H9 (cell line): ENCODE results near the gene MTSS2. TPM values are rescaled to one million over a fixed set of nuclear protein-coding genes. Genes with fewer than 3 reads are reported as not detected.

ENCODE experiments used
- DNase-seq: peaks from one replicate; pipeline ENCODE4 v3.0.0-alpha.2; 2017
- H2AFZ ChIP-seq: one replicate; pipeline ENCODE4 v1.6.1; 2013; ENCODE audit warnings: mild to moderate bottlenecking, low read length, control low read depth, moderate library complexity
- H2AK5ac ChIP-seq: 2 replicates; pipeline ENCODE4 v1.6.1; 2013; ENCODE audit warnings: low read length, control low read depth, mixed read lengths; ENCODE audit not compliant: insufficient read length
- H2BK120ac ChIP-seq: one replicate; pipeline ENCODE4 v1.6.1; 2013; ENCODE audit warnings: low read depth, mild to moderate bottlenecking, low read length, control low read depth, inconsistent platforms; ENCODE audit not compliant: poor library complexity, severe bottlenecking
- H2BK12ac ChIP-seq: 2 replicates; pipeline ENCODE4 v1.6.1; 2013; ENCODE audit warnings: low read length, control low read depth, mixed read lengths, low read depth; ENCODE audit not compliant: insufficient read length
- H2BK15ac ChIP-seq: 2 replicates; pipeline ENCODE4 v1.6.1; 2013; ENCODE audit warnings: low read depth, low read length, control low read depth
- H2BK20ac ChIP-seq: one replicate; pipeline ENCODE4 v1.6.1; 2013; ENCODE audit warnings: low read depth, mild to moderate bottlenecking, low read length, control low read depth, inconsistent platforms; ENCODE audit not compliant: poor library complexity, severe bottlenecking
- H2BK5ac ChIP-seq: 2 replicates; pipeline ENCODE4 v1.6.1; 2013; ENCODE audit warnings: low read length, control low read depth, mixed read lengths; ENCODE audit not compliant: insufficient read length
- H3K14ac ChIP-seq: 2 replicates; pipeline ENCODE4 v1.6.1; 2013; ENCODE audit warnings: low read length, control low read depth; ENCODE audit not compliant: insufficient read depth
- H3K18ac ChIP-seq: 2 replicates; pipeline ENCODE4 v1.6.1; 2013; ENCODE audit warnings: low read depth, mild to moderate bottlenecking, mixed read lengths, low read length, control low read depth; ENCODE audit not compliant: insufficient read length
- H3K23ac ChIP-seq: 2 replicates; pipeline ENCODE4 v1.6.1; 2013; ENCODE audit warnings: low read length, control low read depth, mixed read lengths, low read depth; ENCODE audit not compliant: insufficient read length
- H3K23me2 ChIP-seq: 2 replicates; pipeline ENCODE4 v1.6.1; 2013; ENCODE audit warnings: low read depth, mild to moderate bottlenecking, mixed read lengths, low read length, control low read depth; ENCODE audit not compliant: insufficient read length, poor library complexity, severe bottlenecking
- H3K27ac ChIP-seq: 2 replicates; pipeline ENCODE4 v1.5.1; 2013; ENCODE audit warnings: low read length, control low read depth, mixed read lengths, low read depth; ENCODE audit not compliant: insufficient read length
- H3K27me3 ChIP-seq: 2 replicates; pipeline ENCODE4 v1.6.1; 2013; ENCODE audit warnings: low read length, control low read depth, inconsistent platforms; ENCODE audit not compliant: insufficient read depth
- H3K4ac ChIP-seq: 2 replicates; pipeline ENCODE4 v1.6.1; 2013; ENCODE audit warnings: low read depth, mild to moderate bottlenecking, control low read depth, inconsistent platforms, low read length, moderate library complexity
- H3K4me1 ChIP-seq: 2 replicates; pipeline ENCODE4 v1.6.1; 2013; ENCODE audit warnings: low read length, control low read depth, inconsistent platforms; ENCODE audit not compliant: insufficient read depth
- H3K4me2 ChIP-seq: 2 replicates; pipeline ENCODE4 v1.6.1; 2013; ENCODE audit warnings: low read length, control low read depth, mixed read lengths; ENCODE audit not compliant: insufficient read length, insufficient read depth
- H3K56ac ChIP-seq: 2 replicates; pipeline ENCODE4 v1.6.1; 2013; ENCODE audit warnings: low read depth, mild to moderate bottlenecking, mixed read lengths, low read length, control low read depth; ENCODE audit not compliant: insufficient read length
- H3K79me1 ChIP-seq: 2 replicates; pipeline ENCODE4 v1.6.1; 2013; ENCODE audit warnings: low read depth, mild to moderate bottlenecking, moderate library complexity, low read length, control low read depth, inconsistent platforms; ENCODE audit not compliant: insufficient read depth, poor library complexity, severe bottlenecking
- H3K79me2 ChIP-seq: 2 replicates; pipeline ENCODE4 v1.6.1; 2013; ENCODE audit warnings: low read length, control low read depth, inconsistent platforms; ENCODE audit not compliant: insufficient read depth
- H3K9ac ChIP-seq: 2 replicates; pipeline ENCODE4 v1.6.1; 2013; ENCODE audit warnings: low read length, control low read depth, mixed read lengths; ENCODE audit not compliant: insufficient read length; ENCODE audit errors: extremely low read depth
- H3K9me3 ChIP-seq: one replicate; pipeline ENCODE4 v1.6.1; 2013; ENCODE audit warnings: low read depth, low read length, inconsistent platforms; ENCODE audit not compliant: control insufficient read depth
- H3T11ph ChIP-seq: one replicate; pipeline ENCODE4 v1.6.1; 2013; ENCODE audit warnings: mild to moderate bottlenecking, low read length, control low read depth, inconsistent platforms
- H4K20me1 ChIP-seq: one replicate; pipeline ENCODE4 v1.6.1; 2013; ENCODE audit not compliant: control insufficient read depth, insufficient read length, insufficient read depth
- H4K5ac ChIP-seq: 2 replicates; pipeline ENCODE4 v1.6.1; 2013; ENCODE audit warnings: low read depth, mild to moderate bottlenecking, mixed read lengths, low read length, control low read depth; ENCODE audit not compliant: insufficient read length
- H4K8ac ChIP-seq: replicated peaks from 2 replicates; pipeline ENCODE4 v1.6.1; 2013; ENCODE audit warnings: low read length, control low read depth, mixed read lengths, low read depth; ENCODE audit not compliant: insufficient read length
- H4K91ac ChIP-seq: 2 replicates; pipeline ENCODE4 v1.6.1; 2013; ENCODE audit warnings: low read depth, mild to moderate bottlenecking, moderate library complexity, mixed read lengths, low read length, control low read depth; ENCODE audit not compliant: insufficient read length
- H3K27ac Mint-ChIP-seq, 3 experiments: 2 replicates in 2 of 3; 3 replicates in 1 of 3; pipeline ENCODE4 v1.8.0; 2020 to 2021; ENCODE audit warnings: mixed read lengths in 3 of 3, mild to moderate bottlenecking in 1 of 3, moderate library complexity in 1 of 3
- H3K27me3 Mint-ChIP-seq: 2 replicates; pipeline ENCODE4 v1.8.0; 2021; ENCODE audit warnings: low read depth, mild to moderate bottlenecking, moderate library complexity, mixed read lengths
- H3K36me3 Mint-ChIP-seq, 3 experiments: 2 replicates in 2 of 3; 3 replicates in 1 of 3; pipeline ENCODE4 v1.8.0; 2020 to 2021; ENCODE audit warnings: low read depth in 3 of 3, mixed read lengths in 3 of 3; ENCODE audit not compliant: insufficient read depth in 1 of 3
- H3K4me1 Mint-ChIP-seq, 2 experiments: 2 replicates each; pipeline ENCODE4 v1.8.0; 2020; ENCODE audit warnings: mixed read lengths in 2 of 2
- H3K4me3 Mint-ChIP-seq, 2 experiments: 2 replicates in 1 of 2; 3 replicates in 1 of 2; pipeline ENCODE4 v1.8.0; 2020 to 2021; ENCODE audit warnings: mild to moderate bottlenecking in 2 of 2, mixed read lengths in 2 of 2, moderate library complexity in 1 of 2
- H3K9me3 Mint-ChIP-seq, 2 experiments: 2 replicates in 1 of 2; 3 replicates in 1 of 2; pipeline ENCODE4 v1.8.0; 2020; ENCODE audit warnings: mild to moderate bottlenecking in 2 of 2, mixed read lengths in 2 of 2, moderate library complexity in 1 of 2
- CTCF ChIP-seq: fragments of 200-600 bp; sonication (generic); conservative IDR thresholded peaks from 3 replicates; pipeline ENCODE4 v1.8.0; 2021; ENCODE audit warnings: antibody characterized with exemption, mild to moderate bottlenecking
- WGBS: extraction: QIAGEN DNeasy Blood & Tissue Kit; methylation state at CpG from one replicate; pipeline ENCODE4 v1.1.7; 2013; ENCODE audit warnings: missing lambda C conversion rate, low lambda C conversion rate, mixed read lengths; ENCODE audit not compliant: insufficient read length; ENCODE audit errors: extremely low coverage; 5-methylcytosine and 5-hydroxymethylcytosine counted together
- total RNA-seq: library from RNA; stranded (reverse); gene quantifications from 2 replicates; pipeline ENCODE4 v1.2.1, GENCODE V29; 2021

The MTSS2 gene
- total RNA-seq, 1 experiment from 2014 or later = 41.0 TPM

GRCh38 chr16:70730031-70730430, 44.2 kb upstream of the MTSS2 start:
- Histone ChIP-seq H2BK15ac (no peak overlapping the region), H3K4me1 (no peaks in the 10 kb centered on the region), H3K4ac (no peak overlapping the region), H3K4me2 (no peak overlapping the region), H3K79me1 (no peaks in the 10 kb centered on the region), H4K91ac (no peak overlapping the region), H2BK5ac (no peak overlapping the region), H3K79me2 (no peaks in the 10 kb centered on the region), H2BK120ac (no peak overlapping the region), H2BK20ac (no peak overlapping the region), H4K8ac (no peak overlapping the region), H3T11ph (no peak overlapping the region), H2AK5ac (no peak overlapping the region), H3K23me2 (no peaks in the 10 kb centered on the region), H3K56ac (no peak overlapping the region), H4K5ac (no peak overlapping the region), H3K23ac (no peak overlapping the region), H2AFZ (no peak overlapping the region), H3K9ac (no peak overlapping the region), H3K9me3 (no peaks in the 10 kb centered on the region), H2BK12ac (no peak overlapping the region), H3K14ac (no peak overlapping the region; the same call in 1 of the 2 replicates), H3K27me3 (no peaks in the 10 kb centered on the region), H3K27ac (no peak overlapping the region), H3K18ac (no peak overlapping the region), H4K20me1 (no peaks in the 10 kb centered on the region)
- TF ChIP-seq CTCF = no peak
- peaks cover 4 to 18% of the 10 kb centered on the region in 2 experiments for H3K4me1 Mint-ChIP-seq
- peaks cover 8 to 36% (median 21%) of the 10 kb centered on the region in 3 experiments for H3K36me3 Mint-ChIP-seq
- H3K27me3 Mint-ChIP-seq = no peaks in the 10 kb centered on the region
- DNase-seq = no peak
- peak overlapping the region in 2 of 3 experiments; percentile 13 to 43; a peak in 1 of 7 replicates for H3K27ac Mint-ChIP-seq
- WGBS = no CpG with 5 or more reads among the region's 7 CpGs
- H3K9me3 Mint-ChIP-seq = no peaks in the 10 kb centered on the region
- H3K4me3 Mint-ChIP-seq = no peak overlapping the region
